ENCODE measurements around the gene ARHGEF6.
"Not testable (repeated sequence)": the region's sequence is repeated elsewhere in the genome, so short reads cannot be mapped to it uniquely, and the experiment has no call there.

The ARHGEF6 gene

GRCh38 chrX:136780763-136781162 is at the start of gene ARHGEF6:
ARHGEF6 (minus strand) TSS chrX:136780932; CDS start chrX:136780882, 50 bp downstream.
- no peak for DNase-seq

- no peak for DNase-seq
These were observed 48.7 kb upstream of the ARHGEF6 start for GRCh38 chrX:136829413-136829812.

GRCh38 chrX:136828830-136829229 is 48.1 kb upstream of the ARHGEF6 start:
- no peak for DNase-seq

GRCh38 chrX:136827026-136827425 is 46.3 kb upstream of the ARHGEF6 start:
- no peak for DNase-seq

GRCh38 chrX:136825771-136826170 is 45.0 kb upstream of the ARHGEF6 start:
- DNase-seq: no peak

GRCh38 chrX:136823175-136823574 is 42.4 kb upstream of the ARHGEF6 start:
- DNase-seq: no peak

GRCh38 chrX:136822337-136823095 is 41.8 kb upstream of the ARHGEF6 start:
- no peak for DNase-seq

- DNase-seq: not testable (repeated sequence)
These were observed 39.0 kb upstream of the ARHGEF6 start for GRCh38 chrX:136819756-136820155.

GRCh38 chrX:136819031-136819703 is 38.4 kb upstream of the ARHGEF6 start:
- DNase-seq: no peak

GRCh38 chrX:136816975-136817374 is 36.2 kb upstream of the ARHGEF6 start:
- no peak for DNase-seq

- no peak for DNase-seq
These were observed 34.4 kb upstream of the ARHGEF6 start for GRCh38 chrX:136814847-136815750.

- no peak for DNase-seq
These were observed 31.6 kb upstream of the ARHGEF6 start for GRCh38 chrX:136812286-136812685.

GRCh38 chrX:136810493-136810892 is 29.8 kb upstream of the ARHGEF6 start:
- DNase-seq: no peak

- no peak for DNase-seq
These were observed 26.2 kb upstream of the ARHGEF6 start for GRCh38 chrX:136806891-136807410.

GRCh38 chrX:136802515-136802914 is 21.8 kb upstream of the ARHGEF6 start:
- DNase-seq: no peak

GRCh38 chrX:136797787-136798186 is 17.1 kb upstream of the ARHGEF6 start:
- no peak for DNase-seq

- DNase-seq: not testable (repeated sequence)
These were observed 14.4 kb upstream of the ARHGEF6 start for GRCh38 chrX:136795132-136795531.

- DNase-seq: not testable (repeated sequence)
These were observed 13.9 kb upstream of the ARHGEF6 start for GRCh38 chrX:136794660-136795059.

- no peak for DNase-seq
These were observed 13.3 kb upstream of the ARHGEF6 start for GRCh38 chrX:136794080-136794479.

- no peak for DNase-seq
These were observed 9.1 kb upstream of the ARHGEF6 start for GRCh38 chrX:136789856-136790255.

GRCh38 chrX:136784231-136784630 is 3.5 kb upstream of the ARHGEF6 start:
- DNase-seq: no peak

- no peak for DNase-seq
These were observed 2.4 kb upstream of the ARHGEF6 start for GRCh38 chrX:136783159-136783558.

GRCh38 chrX:136781180-136781797 is 557 bp upstream of the ARHGEF6 start:
- DNase-seq: no peak

Data from SHP77 treated with DMSO at 0.1 percent for 48 hours (cell line).